Keratinocyte (primary cell): ENCODE measurements around the gene GADD45B. TPM values are rescaled to one million over a fixed set of nuclear protein-coding genes. Genes with fewer than 3 reads are reported as not detected.
A peak's percentile ranks its signal among the peaks of the same experiment; 100 is the strongest.

Experiments
- DNase-seq: peaks from one replicate; pipeline ENCODE4 v3.0.0-alpha.2; 2011; ENCODE audit warnings: low read depth, missing footprints, low spot score
- FAIRE-seq: peaks from 2 replicates; lab custom pipeline; 2011; peaks lifted over from hg19 to GRCh38; lab: Jason Lieb, UNC
- H2AFZ ChIP-seq: 2 replicates; pipeline ENCODE4 v1.6.0; 2012; ENCODE audit warnings: low read length, control low read depth, inconsistent platforms; ENCODE audit not compliant: control insufficient read depth
- H3K27ac ChIP-seq: 2 replicates; pipeline ENCODE4 v1.5.1; 2011; ENCODE audit warnings: low read length; ENCODE audit not compliant: control insufficient read depth, insufficient read depth
- H3K27me3 ChIP-seq: 3 replicates; pipeline ENCODE4 v1.6.0; 2011; ENCODE audit warnings: low read length; ENCODE audit not compliant: control insufficient read depth, insufficient read depth; ENCODE audit errors: extremely low read depth
- H3K36me3 ChIP-seq, 2 experiments: 2 replicates in 1 of 2; 3 replicates in 1 of 2; pipeline ENCODE4 v1.5.1; 2011; ENCODE audit warnings: low read length in 2 of 2, mild to moderate bottlenecking in 1 of 2; ENCODE audit not compliant: control insufficient read depth in 2 of 2, insufficient read depth in 2 of 2; ENCODE audit errors: extremely low read depth in 1 of 2
- H3K4me1 ChIP-seq: 3 replicates; pipeline ENCODE4 v1.5.1; 2011; ENCODE audit warnings: low read length; ENCODE audit not compliant: control insufficient read depth, insufficient read depth; ENCODE audit errors: extremely low read depth
- H3K4me2 ChIP-seq: 3 replicates; pipeline ENCODE4 v1.6.0; 2011; ENCODE audit warnings: low read depth, low read length; ENCODE audit not compliant: control insufficient read depth, insufficient read depth; ENCODE audit errors: extremely low read depth
- H3K4me3 ChIP-seq, 3 experiments: fragments of 200-600 bp in 1 of 3; sonication (generic) in 1 of 3; 2 replicates in 2 of 3; 3 replicates in 1 of 3; pipeline ENCODE4 v1.5.1; 2011 to 2016; ENCODE audit warnings: low read length in 3 of 3, mild to moderate bottlenecking in 3 of 3, control low read depth in 2 of 3, inconsistent platforms in 1 of 3, low read depth in 1 of 3, mixed read lengths in 1 of 3, mixed run types in 1 of 3, moderate library complexity in 1 of 3; ENCODE audit not compliant: control insufficient read depth in 2 of 3, insufficient read depth in 2 of 3; ENCODE audit errors: extremely low read depth in 1 of 3
- H3K79me2 ChIP-seq: 2 replicates; pipeline ENCODE4 v1.6.0; 2012; ENCODE audit warnings: low read length; ENCODE audit not compliant: control insufficient read depth, insufficient read depth
- H3K9ac ChIP-seq: 3 replicates; pipeline ENCODE4 v1.6.0; 2011; ENCODE audit warnings: low read length; ENCODE audit not compliant: control insufficient read depth, insufficient read depth; ENCODE audit errors: extremely low read depth
- H3K9me1 ChIP-seq: 3 replicates; pipeline ENCODE4 v1.6.0; 2011; ENCODE audit warnings: low read length; ENCODE audit not compliant: control insufficient read depth, insufficient read depth; ENCODE audit errors: extremely low read depth
- H3K9me3 ChIP-seq: 2 replicates; pipeline ENCODE4 v1.5.1; 2012; ENCODE audit warnings: low read depth, low read length; ENCODE audit not compliant: control insufficient read depth
- H4K20me1 ChIP-seq: 3 replicates; pipeline ENCODE4 v1.6.0; 2011; ENCODE audit warnings: low read length; ENCODE audit not compliant: control insufficient read depth, insufficient read depth; ENCODE audit errors: extremely low read depth
- EZH2 ChIP-seq: IDR thresholded peaks from one replicate; pipeline ENCODE4 v1.6.1; 2012; ENCODE audit warnings: inconsistent platforms, mild to moderate bottlenecking, low read length, moderate library complexity
- dilution Hi-C: fragments of 300-500 bp; cut with MboI; formaldehyde crosslinking; loops from one replicate; pipeline ENCODE4 v1.7.0; 2020; ENCODE audit warnings: low sequenced_read_pairs; ENCODE audit not compliant: extremely low pct_ligation_motif_present
- polyA minus RNA-seq, 3 experiments: library from RNA; depleted of rRNA, polyadenylated mRNA; stranded (reverse); fragments of >200 nt; gene quantifications; 1 replicate in 1 of 3; 2 replicates in 1 of 3; 3 replicates in 1 of 3; pipeline ENCODE4 v1.2.3, GENCODE V29; 2011
- polyA plus RNA-seq, 5 experiments: library from polyadenylated mRNA; depleted of rRNA in 3 of 5; stranded (reverse) in 3 of 5; stranded (forward) in 1 of 5; unstranded in 1 of 5; fragments of >200 nt; gene quantifications; 1 replicate in 1 of 5; 2 replicates in 3 of 5; 3 replicates in 1 of 5; pipeline versions ENCODE4 v1.2.1 to v1.2.3, GENCODE V29; 2011 to 2012; ENCODE audit warnings: missing spikeins in 2 of 5, low read depth in 1 of 5, low replicate concordance in 1 of 5
- TF ChIP-seq, protein P1 (sequence below), 3 experiments: IDR thresholded peaks in 1 of 3; conservative IDR thresholded peaks in 1 of 3; optimal IDR thresholded peaks in 1 of 3; 2 replicates in 2 of 3; 3 replicates in 1 of 3; pipeline versions ENCODE3 to v1.5.1; 2011; ENCODE audit warnings: low read length in 3 of 3, mild to moderate bottlenecking in 3 of 3, moderate library complexity in 2 of 3, control low read depth in 1 of 3, inconsistent platforms in 1 of 3; ENCODE audit not compliant: insufficient read depth in 2 of 3; ENCODE audit errors: extremely low read depth in 1 of 3

Gene GADD45B
- polyA plus RNA-seq (20.6 to 32.4 TPM (median 26.8 TPM) in 3 replicates), polyA minus RNA-seq (9.5 to 21.8 TPM (median 13.7 TPM) in 3 replicates)
- 149 TPM for polyA plus RNA-seq (2011; ENCODE audit: low read depth)
- 9.5 and 12.5 TPM in 2 replicates for polyA plus RNA-seq (2011; cell fraction: cytosol; rRNA removed)
- 34.9 and 41.2 TPM in 2 replicates for polyA plus RNA-seq (2011; cell fraction: nucleus; rRNA removed)
- 21.0 and 188 TPM in 2 replicates for polyA plus RNA-seq (2012; ENCODE audit: low replicate concordance)
- 40.5 TPM for polyA minus RNA-seq (2011; cell fraction: cytosol; rRNA and poly(A)+ RNA removed)
- 16.2 and 25.8 TPM in 2 replicates for polyA minus RNA-seq (2011; cell fraction: nucleus; rRNA and poly(A)+ RNA removed)

DNA sequence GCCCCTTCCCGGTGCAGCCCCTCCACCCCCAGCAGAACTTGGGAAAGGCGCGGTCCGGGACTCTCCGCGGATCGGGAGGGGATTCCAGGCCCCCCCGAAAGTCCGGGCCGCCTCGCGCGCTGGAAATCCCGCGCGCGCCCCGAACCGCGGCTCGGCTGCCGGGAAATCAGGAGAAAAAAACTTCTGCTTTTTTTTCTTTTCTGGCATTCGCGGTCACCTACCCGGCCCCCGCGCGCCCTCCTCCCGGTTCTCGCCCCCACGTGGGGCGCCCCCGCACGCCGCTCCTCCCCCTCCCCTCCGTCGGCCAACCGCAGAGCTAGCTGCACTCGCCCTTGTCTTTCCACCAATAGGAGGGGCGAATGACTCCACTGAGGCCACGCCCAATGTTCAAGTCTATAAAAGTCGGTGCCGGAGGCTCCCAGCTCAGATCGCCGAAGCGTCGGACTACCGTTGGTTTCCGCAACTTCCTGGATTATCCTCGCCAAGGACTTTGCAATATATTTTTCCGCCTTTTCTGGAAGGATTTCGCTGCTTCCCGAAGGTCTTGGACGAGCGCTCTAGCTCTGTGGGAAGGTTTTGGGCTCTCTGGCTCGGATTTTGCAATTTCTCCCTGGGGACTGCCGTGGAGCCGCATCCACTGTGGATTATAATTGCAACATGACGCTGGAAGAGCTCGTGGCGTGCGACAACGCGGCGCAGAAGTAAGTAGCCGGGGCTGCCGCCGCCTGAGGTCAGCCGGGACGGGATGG is at the start of gene GADD45B:
TSS of gene GADD45B (plus strand) at position 426 of the 749 bp plus-strand sequence. CDS start at position 658, 232 bp downstream.
- H3K4me3 ChIP-seq, result peak within 1 kb of the TSS; percentile 84 to 99 (median 89)
- peaks cover 5% of the 10 kb centered on the region for H3K4me1 ChIP-seq
- peak within 1 kb of the TSS; percentile 76 for H3K27ac ChIP-seq
- TF ChIP-seq, protein P1, sequence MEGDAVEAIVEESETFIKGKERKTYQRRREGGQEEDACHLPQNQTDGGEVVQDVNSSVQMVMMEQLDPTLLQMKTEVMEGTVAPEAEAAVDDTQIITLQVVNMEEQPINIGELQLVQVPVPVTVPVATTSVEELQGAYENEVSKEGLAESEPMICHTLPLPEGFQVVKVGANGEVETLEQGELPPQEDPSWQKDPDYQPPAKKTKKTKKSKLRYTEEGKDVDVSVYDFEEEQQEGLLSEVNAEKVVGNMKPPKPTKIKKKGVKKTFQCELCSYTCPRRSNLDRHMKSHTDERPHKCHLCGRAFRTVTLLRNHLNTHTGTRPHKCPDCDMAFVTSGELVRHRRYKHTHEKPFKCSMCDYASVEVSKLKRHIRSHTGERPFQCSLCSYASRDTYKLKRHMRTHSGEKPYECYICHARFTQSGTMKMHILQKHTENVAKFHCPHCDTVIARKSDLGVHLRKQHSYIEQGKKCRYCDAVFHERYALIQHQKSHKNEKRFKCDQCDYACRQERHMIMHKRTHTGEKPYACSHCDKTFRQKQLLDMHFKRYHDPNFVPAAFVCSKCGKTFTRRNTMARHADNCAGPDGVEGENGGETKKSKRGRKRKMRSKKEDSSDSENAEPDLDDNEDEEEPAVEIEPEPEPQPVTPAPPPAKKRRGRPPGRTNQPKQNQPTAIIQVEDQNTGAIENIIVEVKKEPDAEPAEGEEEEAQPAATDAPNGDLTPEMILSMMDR (optimal IDR thresholded peaks at IDR 0.05 in 1 of 3, IDR thresholded peaks at IDR 0.05 in 1 of 3, conservative IDR thresholded peaks at IDR 0.05 in 1 of 3; ENCODE audit: extremely low read depth in 1 of 3, insufficient read depth in 2 of 3, low read length in 3 of 3), result no peak
- no peak for TF ChIP-seq EZH2
- DNase-seq (peak; percentile 90), FAIRE-seq (peak; percentile 66)
- no peaks in the 10 kb centered on the region for H3K9me1 ChIP-seq
- no peaks in the 10 kb centered on the region for H3K9me3 ChIP-seq
- H4K20me1 ChIP-seq, result peaks cover 6% of the 10 kb centered on the region
- peaks cover 5 to 8% of the 10 kb centered on the region in 2 experiments for H3K36me3 ChIP-seq
- H3K9ac ChIP-seq, result peak within 1 kb of the TSS; percentile 86
- no peaks in the 10 kb centered on the region for H3K27me3 ChIP-seq
- peak within 1 kb of the TSS; percentile 96 for H3K4me2 ChIP-seq
- H2AFZ ChIP-seq, result peak within 1 kb of the TSS; percentile 20
- H3K79me2 ChIP-seq, result peaks cover 21% of the 10 kb centered on the region
- dilution Hi-C loops, result no loop called here

DNA sequence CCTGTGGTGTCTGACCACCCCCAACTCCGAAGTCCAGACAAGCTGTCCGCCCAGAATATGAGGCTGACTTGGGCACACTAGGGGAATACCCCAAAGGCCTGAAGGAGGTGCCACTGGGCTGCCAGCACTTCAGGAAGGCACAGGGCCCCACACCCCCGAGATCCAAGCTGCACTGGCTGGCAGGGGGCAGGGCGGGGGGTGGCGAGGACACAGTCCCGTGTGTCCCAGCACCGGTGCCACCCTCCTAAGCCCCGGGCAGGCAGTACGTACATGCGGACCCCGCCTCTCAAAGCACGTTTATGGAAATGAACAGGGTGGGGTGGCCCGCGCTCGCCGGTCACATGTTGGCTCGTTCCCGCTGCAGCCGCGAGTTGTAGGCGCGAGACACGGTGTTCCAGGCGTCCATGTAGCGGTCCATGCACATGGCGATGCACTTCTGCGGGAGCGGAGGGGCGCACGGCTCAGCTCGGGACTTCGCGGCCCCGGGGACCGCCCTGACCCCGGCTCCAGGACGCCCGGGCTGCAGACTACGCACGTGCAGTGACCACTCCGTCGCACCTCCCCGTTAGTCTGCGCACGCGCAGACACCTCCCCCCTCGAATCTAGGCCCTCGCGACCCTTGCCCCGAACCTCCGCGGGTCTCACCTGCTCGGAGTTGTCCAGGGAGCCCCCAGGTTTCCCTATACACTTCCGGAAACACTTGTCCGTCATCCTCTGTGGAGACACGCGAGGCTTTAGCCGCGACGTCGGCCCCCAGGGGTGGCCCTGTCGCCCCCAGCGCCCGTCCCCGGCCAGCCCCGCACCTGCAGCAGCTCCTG is 49.1 kb upstream of the GADD45B start:
- peak overlapping the region; percentile 97 for H3K4me2 ChIP-seq
- no peak for DNase-seq
- H4K20me1 ChIP-seq, result peaks cover 15% of the 10 kb centered on the region
- H3K9ac ChIP-seq, result peak overlapping the region; percentile 93
- H3K27me3 ChIP-seq, result no peaks in the 10 kb centered on the region
- H3K9me1 ChIP-seq, result peaks cover 2% of the 10 kb centered on the region
- peak overlapping the region; percentile 84 to 100 (median 88) for H3K4me3 ChIP-seq
- H3K4me1 ChIP-seq, result peaks cover 24% of the 10 kb centered on the region
- no peak for TF ChIP-seq EZH2
- TF ChIP-seq, protein P1 (optimal IDR thresholded peaks at IDR 0.05 in 1 of 3, IDR thresholded peaks at IDR 0.05 in 1 of 3, conservative IDR thresholded peaks at IDR 0.05 in 1 of 3; ENCODE audit: extremely low read depth in 1 of 3, insufficient read depth in 2 of 3, low read length in 3 of 3), result peak in 2 of 3 experiments; percentile 8 to 12
- peak overlapping the region; percentile 88 for H3K27ac ChIP-seq
- peak overlapping the region; percentile 63 for H2AFZ ChIP-seq
- peaks cover 17 to 21% of the 10 kb centered on the region in 2 experiments for H3K36me3 ChIP-seq
- H3K9me3 ChIP-seq, result no peaks in the 10 kb centered on the region
- FAIRE-seq, result no peak
- dilution Hi-C loops, result no loop called here
- peaks cover 38% of the 10 kb centered on the region for H3K79me2 ChIP-seq
